Measurements from ENCODE around the gene RPL5. TPM values are rescaled to one million over a fixed set of nuclear protein-coding genes. Genes with fewer than 3 reads are reported as not detected.

Gene RPL5
- total and polyA plus RNA-seq, 2 of the 4 experiments (the other 2 are of a cell fraction): 1,406 to 1,679 TPM

DNA sequence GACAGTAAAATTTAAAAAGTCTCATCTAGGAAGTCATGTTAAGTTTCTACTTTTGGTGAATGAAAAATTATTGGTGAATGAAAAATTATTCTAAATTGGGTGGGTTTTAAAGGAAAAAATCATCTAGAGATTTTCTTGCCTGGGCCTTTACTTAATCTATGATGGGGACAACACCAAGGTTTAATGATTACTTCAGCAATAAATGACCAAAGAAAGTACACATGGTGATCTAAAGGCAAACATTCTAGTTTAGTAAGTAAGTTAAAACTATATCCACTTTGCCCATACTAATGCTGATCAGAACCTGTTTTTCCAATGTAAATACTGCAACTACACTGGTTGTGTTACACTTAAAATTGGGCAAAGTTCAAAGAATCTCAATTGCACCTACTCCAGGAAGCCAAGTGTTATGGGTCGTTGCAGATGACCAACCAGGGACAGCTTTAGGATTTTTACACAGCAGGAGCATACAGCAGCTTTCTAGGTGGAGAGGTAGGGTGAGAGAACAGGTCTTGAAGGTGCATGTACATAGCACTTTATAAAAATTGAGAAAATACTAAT, 14.6 kb upstream of the RPL5 start:
- DNase-seq (no peak), ATAC-seq (ENCODE audit: low read depth) (no peak)
- BruUV-seq (replicated peaks): no TSS peak
- no peak overlapping the region for H2BK5ac ChIP-seq (ENCODE audit: low read depth, low read length, poor library complexity, severe bottlenecking)
- no peak overlapping the region for H3K56ac ChIP-seq (ENCODE audit: extremely low read depth, insufficient read depth, low read length)
- no CpG with 5 or more reads among the region's 1 CpG for WGBS, 2 experiments (ENCODE audit: extremely low coverage in 2 of 2, insufficient read length in 1 of 2)
- no peaks in the 10 kb centered on the region for H3K79me1 ChIP-seq (ENCODE audit: low read depth in 1 of 2, low read length in 2 of 2)
- H2BK20ac ChIP-seq (ENCODE audit: low read depth, low read length): no peak overlapping the region
- no peak overlapping the region for H2AK5ac ChIP-seq (ENCODE audit: low read depth, low read length)
- H3K9me3 ChIP-seq (ENCODE audit: control insufficient read depth, insufficient read depth, low read length): no peaks in the 10 kb centered on the region
- no peak overlapping the region for H2AK9ac ChIP-seq (replicated peaks; ENCODE audit: low read depth, low read length, poor library complexity)
- H3K4me3 ChIP-seq (ENCODE audit: insufficient read depth, low read depth, low read length): no peak overlapping the region
- H3K4me1 ChIP-seq (ENCODE audit: control insufficient read depth, insufficient read depth, low read length): peaks cover 2% of the 10 kb centered on the region; the same call in 1 of the 2 replicates
- H3K4ac ChIP-seq (ENCODE audit: low read depth, low read length): no peak overlapping the region
- no peak overlapping the region for H3K23ac ChIP-seq (ENCODE audit: low read depth, low read length)
- H4K8ac ChIP-seq (ENCODE audit: low read depth in 2 of 2, low read length in 2 of 2): no peak overlapping the region
- no peaks in the 10 kb centered on the region for H3K27me3 ChIP-seq (ENCODE audit: control insufficient read depth, insufficient read depth, low read length)
- no peak overlapping the region for H3K14ac ChIP-seq (replicated peaks; ENCODE audit: low read depth, low read length)
- in situ Hi-C loops (cut with MboI; ENCODE audit: low sequenced_read_pairs): no loop called here
- no peak overlapping the region for H2AFZ ChIP-seq (replicated peaks; ENCODE audit: low read length, poor library complexity)
- dilution Hi-C loops (cut with HindIII; ENCODE audit: low sequenced_read_pairs, unreplicated experiment): no loop called here
- no peaks in the 10 kb centered on the region for H4K20me1 ChIP-seq (ENCODE audit: insufficient read depth, low read length)
- intact Hi-C loops (cut with micrococcal nuclease): no loop called here
- H3K18ac ChIP-seq (ENCODE audit: low read depth, low read length): no peak overlapping the region
- ChIA-PET CTCF (interaction anchor here (0.5 to 0.6 kb wide), 2 partner anchors 33 to 68 kb away, joined by 4 read pairs; no protein-coding TSS in a partner anchor), POLR2A (ENCODE audit: unreplicated experiment) (no interaction called here)
- no peak overlapping the region for H3K4me2 ChIP-seq (ENCODE audit: low read depth, low read length)
- H3K36me3 ChIP-seq (ENCODE audit: control insufficient read depth, insufficient read depth, low read length): no peaks in the 10 kb centered on the region
- H4K91ac ChIP-seq (ENCODE audit: insufficient read depth, low read depth, low read length): no peak overlapping the region
- TF ChIP-seq, protein P1, sequence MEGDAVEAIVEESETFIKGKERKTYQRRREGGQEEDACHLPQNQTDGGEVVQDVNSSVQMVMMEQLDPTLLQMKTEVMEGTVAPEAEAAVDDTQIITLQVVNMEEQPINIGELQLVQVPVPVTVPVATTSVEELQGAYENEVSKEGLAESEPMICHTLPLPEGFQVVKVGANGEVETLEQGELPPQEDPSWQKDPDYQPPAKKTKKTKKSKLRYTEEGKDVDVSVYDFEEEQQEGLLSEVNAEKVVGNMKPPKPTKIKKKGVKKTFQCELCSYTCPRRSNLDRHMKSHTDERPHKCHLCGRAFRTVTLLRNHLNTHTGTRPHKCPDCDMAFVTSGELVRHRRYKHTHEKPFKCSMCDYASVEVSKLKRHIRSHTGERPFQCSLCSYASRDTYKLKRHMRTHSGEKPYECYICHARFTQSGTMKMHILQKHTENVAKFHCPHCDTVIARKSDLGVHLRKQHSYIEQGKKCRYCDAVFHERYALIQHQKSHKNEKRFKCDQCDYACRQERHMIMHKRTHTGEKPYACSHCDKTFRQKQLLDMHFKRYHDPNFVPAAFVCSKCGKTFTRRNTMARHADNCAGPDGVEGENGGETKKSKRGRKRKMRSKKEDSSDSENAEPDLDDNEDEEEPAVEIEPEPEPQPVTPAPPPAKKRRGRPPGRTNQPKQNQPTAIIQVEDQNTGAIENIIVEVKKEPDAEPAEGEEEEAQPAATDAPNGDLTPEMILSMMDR (conservative IDR thresholded peaks at IDR 0.05; ENCODE audit: low read depth, low read length): no peak
- no peak overlapping the region for H3K27ac ChIP-seq (ENCODE audit: insufficient read depth, low read length)
- no peaks in the 10 kb centered on the region for H3K9me1 ChIP-seq (ENCODE audit: insufficient read depth, low read length)
- no peak overlapping the region for H3K9ac ChIP-seq (ENCODE audit: low read depth, low read length)
- H4K5ac ChIP-seq (ENCODE audit: low read depth, low read length): no peak overlapping the region
- no peak overlapping the region for H2BK15ac ChIP-seq (ENCODE audit: low read depth, low read length)
- H2BK120ac ChIP-seq (ENCODE audit: low read depth, low read length): no peak overlapping the region

All from IMR-90 (cell line).